Amniotic epithelial cell (primary cell): ENCODE measurements around the gene ITGA1.
"Not testable (repeated sequence)": the region's sequence is repeated elsewhere in the genome, so short reads cannot be mapped to it uniquely, and the experiment has no call there.

ENCODE experiments used
- DNase-seq: peaks from one replicate; pipeline ENCODE4 v3.0.0-alpha.2; 2010; ENCODE audit warnings: low read depth

Gene ITGA1

DNA sequence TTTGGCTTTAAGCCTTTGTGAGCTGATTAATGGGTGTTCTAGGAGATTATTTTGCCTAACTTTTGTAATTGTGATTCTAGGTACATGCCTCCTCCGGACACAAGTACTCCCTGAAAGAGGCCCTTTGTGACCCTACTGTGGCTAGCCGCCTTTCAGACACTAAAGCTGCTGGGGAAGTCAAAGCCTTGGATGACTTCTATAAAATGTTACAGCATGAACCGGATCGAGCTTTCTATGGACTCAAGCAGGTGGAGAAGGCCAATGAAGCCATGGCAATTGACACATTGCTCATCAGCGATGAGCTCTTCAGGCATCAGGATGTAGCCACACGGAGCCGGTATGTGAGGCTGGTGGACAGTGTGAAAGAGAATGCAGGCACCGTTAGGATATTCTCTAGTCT, 13.6 kb downstream of the ITGA1 start:
- DNase-seq, result no peak

DNA sequence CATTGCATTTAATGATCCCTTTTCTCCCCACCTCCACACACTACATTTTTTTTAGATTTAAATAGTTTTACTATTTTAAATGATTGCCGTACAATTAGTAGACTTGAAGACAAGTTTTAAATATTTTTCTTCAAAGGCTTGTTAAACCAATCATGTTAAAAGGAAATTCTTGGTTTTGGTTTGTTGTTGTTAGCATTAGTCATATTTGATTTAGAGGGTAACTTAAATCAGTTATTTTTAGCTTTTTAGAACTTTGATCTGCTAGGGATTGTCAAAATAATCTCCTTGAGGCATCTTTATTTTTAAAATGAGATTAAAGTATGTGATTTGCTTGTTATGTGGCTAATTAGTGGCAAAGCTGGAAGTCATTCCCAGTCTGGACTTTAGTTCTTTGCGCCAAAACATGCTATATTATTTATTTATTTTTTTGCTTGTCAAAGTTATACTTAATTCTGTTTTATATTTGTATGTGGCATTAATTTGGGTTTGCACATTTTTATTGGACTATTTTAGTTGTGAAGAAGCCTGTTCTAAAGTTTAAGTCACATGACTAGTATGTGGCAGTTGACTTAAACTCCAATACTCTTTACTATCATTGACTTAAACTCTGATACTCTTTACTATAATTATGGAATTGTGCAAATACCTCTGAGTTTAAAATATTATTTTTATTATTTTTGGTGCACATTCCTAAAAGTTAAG, 14.7 kb downstream of the ITGA1 start:
- DNase-seq, result no peak

GRCh38 chr5:52802974-52803336, 15.2 kb downstream of the ITGA1 start:
- DNase-seq, result no peak

DNA sequence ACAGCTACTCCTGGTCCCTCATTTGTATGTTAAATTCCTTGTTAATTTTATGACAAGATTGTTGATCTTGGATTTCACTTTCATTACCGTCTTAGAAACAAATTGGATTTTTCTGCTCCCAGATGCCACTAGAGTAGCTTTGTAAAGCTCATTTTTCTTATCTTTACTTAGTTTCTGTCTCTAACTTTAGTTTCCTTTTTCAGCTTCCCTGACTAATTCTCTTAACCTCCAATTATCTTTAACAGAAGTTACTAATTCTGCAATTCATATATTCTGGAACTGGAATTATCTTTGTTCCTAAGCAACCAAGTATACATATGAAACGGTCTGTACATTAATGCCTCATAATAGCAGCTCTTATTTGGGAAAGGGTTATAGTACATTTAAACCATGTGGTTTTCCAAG, 16.7 kb downstream of the ITGA1 start:
- DNase-seq, result no peak

- no peak for DNase-seq
Observed at GRCh38 chr5:52804981-52805380, 17.3 kb downstream of the ITGA1 start.

DNA sequence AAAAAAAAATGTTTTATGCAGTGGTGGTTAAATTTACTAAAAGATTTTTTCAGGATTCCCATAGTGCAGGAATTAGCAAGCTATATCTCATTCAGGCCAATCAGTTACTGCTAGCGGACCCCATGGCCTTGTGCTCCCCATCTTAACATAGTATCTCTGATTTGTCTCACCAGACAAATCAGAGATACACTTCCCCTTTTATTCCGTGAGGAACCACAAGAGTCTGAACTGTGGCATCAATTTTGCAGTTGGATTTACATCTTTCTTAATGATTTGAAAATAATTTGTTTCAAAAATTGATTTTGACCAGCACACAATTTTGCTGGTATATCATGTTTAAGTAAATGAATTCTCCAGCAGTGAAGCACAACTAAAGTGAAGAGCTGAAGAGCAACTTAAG, 17.9 kb downstream of the ITGA1 start:
- no peak for DNase-seq

GRCh38 chr5:52807037-52807436, 19.3 kb downstream of the ITGA1 start:
- no peak for DNase-seq

DNA sequence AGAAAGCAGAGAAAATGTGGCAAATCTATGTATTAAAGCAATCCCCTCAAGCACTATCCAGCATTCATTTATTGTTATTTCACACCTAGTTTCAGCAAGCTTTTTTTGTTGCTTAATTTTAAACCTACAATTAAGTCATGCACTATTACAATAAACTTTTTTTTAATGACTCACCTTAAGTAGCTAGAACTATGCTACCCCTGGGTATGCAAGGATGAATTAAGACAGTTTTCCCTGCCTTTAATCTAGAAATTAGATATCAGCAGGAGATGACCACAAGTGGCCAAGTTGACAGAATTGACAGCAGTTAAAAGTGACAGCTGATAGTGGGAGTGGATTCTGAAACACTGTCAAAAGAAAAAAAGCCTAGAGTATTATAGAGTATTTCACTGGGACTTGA, 20.0 kb downstream of the ITGA1 start:
- DNase-seq, result no peak

DNA sequence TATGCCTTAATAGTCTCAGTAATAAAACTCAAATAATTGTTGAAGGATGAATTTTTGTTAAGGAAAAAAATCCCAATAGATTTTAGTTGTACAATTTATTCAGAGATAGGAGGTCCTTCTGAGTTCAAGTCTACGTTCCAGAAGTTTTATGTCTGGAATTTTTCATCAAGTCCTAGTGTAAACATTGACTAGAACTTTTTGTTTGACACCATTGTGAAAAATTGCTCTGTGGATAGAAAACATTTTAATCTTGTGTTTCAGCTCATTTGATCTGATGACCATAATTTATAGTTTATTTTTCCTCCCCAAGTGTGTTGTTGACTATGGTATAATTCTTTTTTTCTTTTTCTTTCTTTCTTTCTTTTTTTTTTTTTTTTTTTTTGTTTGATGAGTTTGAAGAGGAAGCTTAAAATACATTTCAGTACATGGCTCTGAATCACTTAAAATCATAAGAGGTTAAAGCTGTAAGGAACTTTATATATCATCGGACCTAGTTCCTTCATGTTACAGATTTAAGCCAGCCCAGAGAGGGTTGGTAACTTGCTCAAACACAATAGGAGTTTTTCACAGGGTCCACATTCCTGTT, 20.7 kb downstream of the ITGA1 start:
- DNase-seq, result peak; percentile 81

DNA sequence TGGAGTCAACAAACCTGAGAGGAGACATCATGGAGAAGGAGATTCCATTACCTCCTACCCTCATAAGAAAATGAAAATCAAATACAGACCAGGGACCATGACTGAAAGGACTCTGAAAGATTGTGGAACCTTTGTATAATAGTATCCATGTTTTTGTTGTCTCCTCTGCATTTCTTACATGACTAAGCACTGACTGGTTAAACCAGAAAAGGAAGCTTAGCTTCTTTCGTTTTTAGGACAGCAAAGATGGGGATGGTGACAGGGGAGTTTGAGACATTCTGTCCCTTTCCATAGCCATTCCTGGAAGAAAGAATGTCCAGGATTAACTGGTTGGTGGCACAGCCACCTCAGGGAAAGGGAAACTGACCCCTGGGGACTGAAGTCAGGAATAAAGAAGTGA, 22.2 kb downstream of the ITGA1 start:
- peak; percentile 60 for DNase-seq

DNA sequence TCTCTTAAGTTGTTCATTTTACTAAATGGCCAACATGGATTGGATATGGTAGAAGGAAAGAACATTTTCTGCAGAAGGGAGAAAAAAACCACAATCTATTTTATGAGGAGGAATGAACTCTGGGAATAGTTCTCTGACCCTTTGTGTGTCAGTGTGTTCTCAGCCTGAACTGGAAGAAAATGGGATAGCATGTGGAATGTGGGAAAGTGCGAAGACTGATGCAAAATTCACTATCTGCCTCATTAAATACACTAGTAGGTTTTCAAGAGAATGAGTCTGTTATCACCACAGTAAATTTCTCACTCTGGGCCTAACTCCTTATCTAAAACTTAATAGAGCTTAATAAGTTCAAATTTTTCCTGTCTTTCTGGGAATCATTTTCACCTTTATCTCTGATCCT, 22.7 kb downstream of the ITGA1 start:
- no peak for DNase-seq

DNA sequence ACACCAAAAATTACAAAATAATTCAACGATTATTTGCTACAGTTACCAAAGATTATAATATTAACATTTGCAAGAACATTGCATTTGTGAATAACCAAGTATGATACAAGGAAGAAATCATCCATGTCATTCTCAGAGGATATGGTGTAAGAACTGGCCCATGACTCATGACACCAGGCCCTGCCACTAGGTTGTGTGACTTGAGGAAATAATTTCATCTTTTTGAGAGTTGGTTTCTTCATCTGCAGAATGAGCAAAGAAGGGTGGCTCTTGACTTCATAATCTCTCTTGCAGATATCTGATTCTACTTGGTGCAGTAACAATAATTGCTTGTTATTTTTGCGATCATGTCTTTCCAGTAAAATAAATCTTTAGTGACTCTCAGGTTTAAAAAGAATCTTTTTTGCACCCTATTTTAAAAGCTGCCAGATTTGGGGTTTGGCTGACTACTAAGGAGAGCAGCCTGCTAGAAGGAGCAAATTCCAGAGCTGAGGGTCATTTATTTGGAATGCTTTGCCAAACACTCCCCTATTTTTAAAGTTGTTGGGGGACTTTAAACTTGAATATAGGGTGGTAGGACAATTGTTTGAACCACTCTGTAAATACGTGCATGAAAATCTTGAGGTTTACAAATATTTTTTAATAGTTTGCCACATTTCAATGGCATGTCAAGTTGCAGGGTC, 23.5 kb downstream of the ITGA1 start:
- DNase-seq, result peak; percentile 81

- DNase-seq, result no peak
Observed at GRCh38 chr5:52814352-52815148, 26.8 kb downstream of the ITGA1 start.

DNA sequence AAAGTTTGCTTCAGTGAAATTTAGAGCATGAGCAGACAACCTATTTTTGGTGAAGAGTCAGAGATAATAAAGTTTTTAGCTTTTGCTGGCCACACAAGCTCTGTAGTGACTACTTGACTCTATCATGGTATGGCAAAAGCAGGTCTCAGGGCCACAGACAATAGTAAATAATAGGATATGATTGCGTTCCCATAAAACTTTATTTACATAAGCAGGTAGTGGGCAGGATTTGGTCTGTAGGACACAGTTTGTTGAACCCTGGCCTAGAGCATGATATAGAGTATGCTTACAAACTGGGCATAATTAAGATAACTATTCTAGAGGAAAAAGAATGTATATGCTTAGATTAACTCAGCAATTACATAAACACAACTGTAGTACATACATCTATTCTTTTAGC, 30.1 kb downstream of the ITGA1 start:
- no peak for DNase-seq

- DNase-seq, result no peak
Observed at GRCh38 chr5:52818360-52818759, 30.6 kb downstream of the ITGA1 start.

- not testable (repeated sequence) for DNase-seq
Observed at GRCh38 chr5:52818807-52819206, 31.1 kb downstream of the ITGA1 start.

DNA sequence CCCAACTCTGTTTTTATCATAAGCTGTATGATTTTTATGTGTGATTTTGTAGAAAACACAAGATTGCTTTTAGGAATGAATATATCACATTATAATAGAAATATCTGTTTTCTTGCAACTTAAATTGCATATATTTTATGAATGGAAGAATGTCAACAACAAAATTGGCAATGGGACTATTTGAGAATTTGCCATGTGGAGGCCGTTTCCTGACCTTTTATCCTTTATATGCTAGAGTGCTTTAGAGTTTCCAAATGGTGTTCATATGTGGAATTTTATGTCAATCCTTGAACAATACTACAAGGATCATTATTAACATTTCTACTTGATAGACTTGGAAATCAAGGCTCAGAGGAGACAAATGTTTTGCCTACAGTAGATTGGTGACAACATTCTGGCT, 34.2 kb downstream of the ITGA1 start:
- DNase-seq, result no peak

DNA sequence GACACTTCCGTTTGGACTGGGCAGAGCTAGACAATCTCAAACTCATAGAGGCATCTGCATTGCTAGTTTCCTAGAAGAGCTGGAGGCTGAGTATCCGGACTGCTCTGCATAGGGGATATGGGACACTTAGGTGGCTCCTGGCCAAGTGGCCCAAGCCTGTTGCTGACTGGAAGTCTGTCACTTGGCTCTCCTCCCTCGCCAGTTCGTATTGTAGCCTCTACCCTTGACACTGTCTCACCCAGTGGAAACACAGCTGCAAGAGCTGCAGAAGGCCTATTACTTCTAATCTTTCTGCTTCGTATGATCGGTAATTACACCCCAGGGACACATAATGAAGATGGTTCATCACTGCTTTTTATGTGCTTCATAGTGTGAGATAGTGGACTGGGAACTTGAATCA, 34.7 kb downstream of the ITGA1 start:
- no peak for DNase-seq

DNA sequence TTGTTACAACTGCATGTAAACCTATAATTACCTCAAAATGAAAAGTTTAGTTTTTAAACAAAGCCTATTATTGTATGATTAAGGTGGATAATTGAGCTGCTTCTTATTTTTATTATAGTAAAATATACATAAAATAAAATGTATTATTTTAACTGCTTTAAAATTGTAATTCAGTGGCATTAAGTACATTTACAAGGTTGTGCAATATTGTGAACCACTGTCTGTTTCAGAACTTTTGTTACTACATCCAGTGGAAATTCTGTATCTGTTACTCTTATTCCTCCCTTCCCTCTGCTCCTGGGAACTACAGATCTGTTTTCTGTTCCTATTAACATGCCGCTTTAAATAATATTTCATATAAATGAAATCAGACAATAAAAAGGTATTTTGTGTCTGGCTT, 37.1 kb downstream of the ITGA1 start:
- DNase-seq, result peak; percentile 48

GRCh38 chr5:52825826-52826225, 38.1 kb downstream of the ITGA1 start:
- DNase-seq, result no peak

DNA sequence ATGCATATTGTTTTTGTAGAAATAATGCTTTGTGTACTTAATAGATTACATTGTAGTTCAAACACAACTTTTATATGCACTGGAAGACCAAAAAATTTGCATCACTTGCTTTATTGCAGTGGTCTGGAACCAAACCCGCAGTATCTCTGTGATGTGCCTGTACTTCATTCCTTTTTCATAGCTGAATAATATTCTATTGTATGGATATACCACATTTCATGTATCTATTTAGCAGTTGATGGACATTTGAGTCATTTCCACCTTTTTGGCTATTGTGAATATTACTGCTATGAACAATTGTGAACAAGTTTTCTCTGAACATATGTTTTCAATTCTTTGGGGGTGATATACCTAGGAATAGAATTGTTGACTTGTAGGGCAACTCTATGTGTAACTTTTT, 40.1 kb downstream of the ITGA1 start:
- no peak for DNase-seq

DNA sequence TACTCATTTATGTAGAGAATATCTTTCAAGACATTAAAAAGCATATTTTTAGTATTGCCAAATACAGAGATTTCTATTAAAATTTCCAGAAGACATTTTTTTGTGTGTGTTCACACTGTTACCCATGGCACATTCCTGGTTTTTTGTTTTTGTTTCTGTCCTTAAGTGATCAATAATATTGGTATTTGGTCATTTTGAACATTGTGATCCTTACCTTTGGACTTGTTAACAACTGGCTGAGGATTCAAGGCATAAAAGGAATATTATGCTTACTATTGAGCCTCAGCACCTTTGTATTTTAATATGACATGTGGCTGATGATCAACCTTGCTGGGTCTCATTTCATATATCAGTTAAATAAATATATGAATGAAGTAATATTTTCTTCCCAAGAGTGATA, 41.9 kb downstream of the ITGA1 start:
- DNase-seq, result no peak

- DNase-seq, result peak; percentile 37
Observed at GRCh38 chr5:52830650-52831049, 42.9 kb downstream of the ITGA1 start.
